ENCODE data around the gene PTMS.

Gene PTMS

DNA sequence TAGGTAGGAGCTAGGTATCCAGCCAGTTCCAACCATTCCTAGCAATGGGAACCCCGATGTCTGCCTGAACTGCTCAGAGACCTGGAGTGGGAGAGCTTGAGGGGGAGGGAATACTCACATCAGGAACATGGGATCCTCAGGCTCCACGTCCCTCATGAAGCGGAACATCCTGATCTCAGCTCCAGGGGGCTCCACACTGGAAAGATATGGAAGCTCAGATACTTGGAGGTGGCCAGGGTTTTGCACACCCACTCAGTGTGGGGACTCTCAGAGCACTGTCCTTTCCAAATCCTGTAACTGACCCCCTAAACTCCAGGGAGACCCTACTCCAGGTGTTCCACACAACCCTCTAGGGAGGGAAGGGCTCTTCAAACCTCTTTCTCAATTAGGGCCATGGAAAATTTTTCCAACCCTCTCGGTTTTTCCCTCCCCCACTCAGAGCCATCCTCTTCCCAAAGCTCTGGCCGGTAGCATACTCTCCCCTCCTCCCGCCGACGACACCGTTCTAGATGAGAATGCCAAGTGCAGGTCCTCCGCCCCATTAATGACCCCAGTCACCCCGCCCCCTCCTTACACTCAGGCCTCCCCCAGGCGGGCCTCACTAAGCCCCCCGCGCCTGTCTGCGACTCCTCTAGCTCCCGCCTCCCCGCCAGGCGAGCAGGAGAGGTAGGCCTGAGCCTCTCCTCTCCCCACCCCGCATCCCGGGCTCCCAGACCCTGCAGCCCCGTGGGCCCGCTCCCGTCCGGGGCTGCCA lies 13.8 kb upstream of the PTMS start (continued):
- no peak for TF ChIP-seq ZFP3 (CRISPR knock-in tag; IDR thresholded peaks at IDR 0.05)
- TF ChIP-seq, protein P1, sequence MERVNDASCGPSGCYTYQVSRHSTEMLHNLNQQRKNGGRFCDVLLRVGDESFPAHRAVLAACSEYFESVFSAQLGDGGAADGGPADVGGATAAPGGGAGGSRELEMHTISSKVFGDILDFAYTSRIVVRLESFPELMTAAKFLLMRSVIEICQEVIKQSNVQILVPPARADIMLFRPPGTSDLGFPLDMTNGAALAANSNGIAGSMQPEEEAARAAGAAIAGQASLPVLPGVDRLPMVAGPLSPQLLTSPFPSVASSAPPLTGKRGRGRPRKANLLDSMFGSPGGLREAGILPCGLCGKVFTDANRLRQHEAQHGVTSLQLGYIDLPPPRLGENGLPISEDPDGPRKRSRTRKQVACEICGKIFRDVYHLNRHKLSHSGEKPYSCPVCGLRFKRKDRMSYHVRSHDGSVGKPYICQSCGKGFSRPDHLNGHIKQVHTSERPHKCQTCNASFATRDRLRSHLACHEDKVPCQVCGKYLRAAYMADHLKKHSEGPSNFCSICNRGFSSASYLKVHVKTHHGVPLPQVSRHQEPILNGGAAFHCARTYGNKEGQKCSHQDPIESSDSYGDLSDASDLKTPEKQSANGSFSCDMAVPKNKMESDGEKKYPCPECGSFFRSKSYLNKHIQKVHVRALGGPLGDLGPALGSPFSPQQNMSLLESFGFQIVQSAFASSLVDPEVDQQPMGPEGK (CRISPR knock-in tag; IDR thresholded peaks at IDR 0.05; ENCODE audit: borderline replicate concordance) = no peak

DNA sequence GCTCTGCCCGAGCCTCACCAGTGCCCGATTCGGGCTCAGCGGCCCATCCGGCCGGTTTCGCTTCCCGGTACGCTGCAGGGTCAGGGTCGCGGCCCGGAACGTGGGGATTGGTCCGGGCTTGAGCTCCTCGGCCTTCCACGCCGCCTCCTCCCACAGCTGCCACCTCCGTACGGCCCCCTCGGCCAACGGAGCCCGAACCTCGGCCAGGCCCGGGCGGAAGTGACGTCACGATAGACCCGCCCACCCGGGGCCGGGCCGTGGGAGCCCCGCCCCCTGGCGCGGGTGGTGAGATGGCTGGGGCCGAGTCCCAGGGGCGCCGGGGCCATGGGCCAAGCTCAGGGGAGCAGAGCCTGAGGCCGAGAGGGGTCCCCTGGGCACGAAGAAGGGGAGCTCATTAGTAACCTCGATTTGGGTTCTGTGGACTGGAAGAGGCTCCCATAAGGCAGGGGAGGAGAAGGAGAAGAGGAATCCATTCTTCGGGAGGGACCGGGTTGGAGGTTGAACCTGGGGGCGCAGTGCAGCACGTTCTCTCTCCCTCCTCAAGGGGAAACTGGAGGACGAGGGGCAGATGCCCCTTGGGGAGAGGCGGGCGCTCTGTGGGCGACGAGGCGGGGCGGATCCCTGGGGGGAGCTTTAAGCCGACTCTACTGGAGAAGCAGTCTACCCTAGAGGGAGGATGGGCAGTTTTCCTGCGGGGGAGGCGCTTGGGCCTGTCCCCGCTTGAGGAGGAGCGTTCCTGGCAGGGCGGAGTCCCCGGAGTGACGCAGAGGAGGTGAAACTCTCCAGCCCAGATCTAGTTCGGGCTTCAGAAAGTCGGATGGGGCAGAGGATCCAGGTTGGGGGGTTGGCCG lies 13.0 kb upstream of the PTMS start, which contains the start of gene MLF2:
TSS of gene MLF2 (minus strand) at position 221 of the 851 bp plus-strand sequence. CDS start 807 bp downstream, outside the sequence.
- TF ChIP-seq, protein P1 (CRISPR knock-in tag; IDR thresholded peaks at IDR 0.05; ENCODE audit: borderline replicate concordance) = peak; percentile 93; the same call in 1 of the 2 replicates
- TF ChIP-seq, protein P2, sequence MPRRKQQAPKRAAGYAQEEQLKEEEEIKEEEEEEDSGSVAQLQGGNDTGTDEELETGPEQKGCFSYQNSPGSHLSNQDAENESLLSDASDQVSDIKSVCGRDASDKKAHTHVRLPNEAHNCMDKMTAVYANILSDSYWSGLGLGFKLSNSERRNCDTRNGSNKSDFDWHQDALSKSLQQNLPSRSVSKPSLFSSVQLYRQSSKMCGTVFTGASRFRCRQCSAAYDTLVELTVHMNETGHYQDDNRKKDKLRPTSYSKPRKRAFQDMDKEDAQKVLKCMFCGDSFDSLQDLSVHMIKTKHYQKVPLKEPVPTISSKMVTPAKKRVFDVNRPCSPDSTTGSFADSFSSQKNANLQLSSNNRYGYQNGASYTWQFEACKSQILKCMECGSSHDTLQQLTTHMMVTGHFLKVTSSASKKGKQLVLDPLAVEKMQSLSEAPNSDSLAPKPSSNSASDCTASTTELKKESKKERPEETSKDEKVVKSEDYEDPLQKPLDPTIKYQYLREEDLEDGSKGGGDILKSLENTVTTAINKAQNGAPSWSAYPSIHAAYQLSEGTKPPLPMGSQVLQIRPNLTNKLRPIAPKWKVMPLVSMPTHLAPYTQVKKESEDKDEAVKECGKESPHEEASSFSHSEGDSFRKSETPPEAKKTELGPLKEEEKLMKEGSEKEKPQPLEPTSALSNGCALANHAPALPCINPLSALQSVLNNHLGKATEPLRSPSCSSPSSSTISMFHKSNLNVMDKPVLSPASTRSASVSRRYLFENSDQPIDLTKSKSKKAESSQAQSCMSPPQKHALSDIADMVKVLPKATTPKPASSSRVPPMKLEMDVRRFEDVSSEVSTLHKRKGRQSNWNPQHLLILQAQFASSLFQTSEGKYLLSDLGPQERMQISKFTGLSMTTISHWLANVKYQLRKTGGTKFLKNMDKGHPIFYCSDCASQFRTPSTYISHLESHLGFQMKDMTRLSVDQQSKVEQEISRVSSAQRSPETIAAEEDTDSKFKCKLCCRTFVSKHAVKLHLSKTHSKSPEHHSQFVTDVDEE (CRISPR knock-in tag; IDR thresholded peaks at IDR 0.05) = no peak
- TF ChIP-seq ZFP3 (CRISPR knock-in tag; IDR thresholded peaks at IDR 0.05) = peak; percentile 43; the same call in 1 of the 2 replicates
- TF ChIP-seq ZC3H10 (CRISPR knock-in tag; IDR thresholded peaks at IDR 0.05) = 0 out of 2 replicates have a peak, but pooled peaks have one; percentile 14
- no peak for TF ChIP-seq CSDC2 (CRISPR knock-in tag; IDR thresholded peaks at IDR 0.05)
- ATAC-seq = peak; percentile 91

DNA sequence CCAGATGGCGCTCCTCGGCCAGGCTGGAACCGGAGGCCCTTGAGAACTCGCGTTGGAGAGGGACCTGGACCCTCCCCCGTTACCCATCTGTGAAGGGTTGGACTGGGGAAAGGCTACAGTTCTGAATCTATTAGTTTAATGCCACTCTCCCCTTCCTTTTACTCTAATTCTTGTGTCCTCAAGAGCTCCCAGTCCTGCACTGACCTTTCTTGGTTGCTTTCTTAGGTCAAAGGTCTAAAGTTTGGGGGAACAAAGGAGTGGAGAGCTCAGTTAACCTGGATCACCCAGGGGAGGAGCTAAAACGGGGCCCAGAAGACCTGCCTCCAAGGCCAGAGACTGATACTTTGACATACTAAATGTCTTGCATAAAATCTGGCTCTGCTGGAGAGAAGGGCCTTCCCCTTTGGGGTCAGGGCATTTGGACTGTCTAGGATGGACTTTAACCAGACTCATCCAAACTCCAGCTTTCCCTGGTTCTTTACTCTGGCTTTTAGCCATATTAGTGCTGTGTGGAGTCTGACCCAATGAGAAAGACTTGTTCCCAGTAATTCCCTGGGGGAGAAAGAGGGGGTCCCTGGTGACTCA lies 12.3 kb upstream of the PTMS start:
- ATAC-seq = no peak; the same call in 2 of the 3 replicates

DNA sequence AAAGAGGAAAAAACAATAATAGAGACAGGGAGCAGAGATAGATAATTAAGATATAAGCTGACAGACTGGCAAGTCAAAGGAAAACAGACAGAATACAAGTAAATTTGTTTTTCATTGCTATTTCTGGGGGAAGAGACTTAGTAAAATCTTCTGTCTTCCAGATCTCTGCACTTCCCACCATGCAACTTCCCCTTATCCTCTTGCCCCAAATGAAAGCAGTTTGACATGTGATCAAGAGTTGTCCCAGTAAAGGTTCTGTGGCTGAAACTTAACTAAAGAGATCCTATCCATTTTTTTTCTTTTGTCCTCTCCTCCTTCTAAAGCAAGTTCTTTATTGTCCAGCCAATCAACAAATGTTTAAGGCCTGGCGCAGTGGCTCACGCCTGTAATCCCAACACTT lies 11.8 kb upstream of the PTMS start:
- ATAC-seq = no peak
- TF ChIP-seq SNAI2 (CRISPR knock-in tag; IDR thresholded peaks at IDR 0.05) (no peak), ZNF70 (CRISPR knock-in tag; IDR thresholded peaks at IDR 0.05) (no peak), ZFP30 (CRISPR knock-in tag; IDR thresholded peaks at IDR 0.05) (no peak), CSDC2 (CRISPR knock-in tag; IDR thresholded peaks at IDR 0.05) (no peak)
- TF ChIP-seq, protein P3, sequence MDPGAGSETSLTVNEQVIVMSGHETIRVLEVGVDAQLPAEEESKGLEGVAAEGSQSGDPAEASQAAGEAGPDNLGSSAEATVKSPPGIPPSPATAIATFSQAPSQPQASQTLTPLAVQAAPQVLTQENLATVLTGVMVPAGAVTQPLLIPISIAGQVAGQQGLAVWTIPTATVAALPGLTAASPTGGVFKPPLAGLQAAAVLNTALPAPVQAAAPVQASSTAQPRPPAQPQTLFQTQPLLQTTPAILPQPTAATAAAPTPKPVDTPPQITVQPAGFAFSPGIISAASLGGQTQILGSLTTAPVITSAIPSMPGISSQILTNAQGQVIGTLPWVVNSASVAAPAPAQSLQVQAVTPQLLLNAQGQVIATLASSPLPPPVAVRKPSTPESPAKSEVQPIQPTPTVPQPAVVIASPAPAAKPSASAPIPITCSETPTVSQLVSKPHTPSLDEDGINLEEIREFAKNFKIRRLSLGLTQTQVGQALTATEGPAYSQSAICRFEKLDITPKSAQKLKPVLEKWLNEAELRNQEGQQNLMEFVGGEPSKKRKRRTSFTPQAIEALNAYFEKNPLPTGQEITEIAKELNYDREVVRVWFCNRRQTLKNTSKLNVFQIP (CRISPR knock-in tag; IDR thresholded peaks at IDR 0.05; ENCODE audit: borderline replicate concordance, low read depth) = no peak

More for the DNA sequence above, 12.3 kb upstream of the PTMS start:
- no peak for TF ChIP-seq SNAI2 (CRISPR knock-in tag; IDR thresholded peaks at IDR 0.05)
- TF ChIP-seq, protein P2 (CRISPR knock-in tag; IDR thresholded peaks at IDR 0.05) = peak; percentile 59; the same call in 1 of the 2 replicates

All from SK-N-SH treated with all-trans-retinoic acid at 6 μM for 48 hours (cell line).